Astrocyte (in vitro differentiated cells and primary cell): Measurements from ENCODE around the gene PTTG2. TPM values are rescaled to one million over a fixed set of nuclear protein-coding genes. Genes with fewer than 3 reads are reported as not detected.

ENCODE experiments used
- DNase-seq: peaks from one replicate; pipeline ENCODE4 v3.0.0-alpha.2; 2010; ENCODE audit warnings: low read depth
- FAIRE-seq: peaks from 2 replicates; lab custom pipeline; 2011; peaks lifted over from hg19 to GRCh38; lab: Jason Lieb, UNC
- H2AFZ ChIP-seq: 2 replicates; pipeline ENCODE4 v1.6.0; 2012; ENCODE audit warnings: low read depth, low read length, inconsistent platforms
- H3K27ac ChIP-seq: 2 replicates; pipeline ENCODE4 v1.5.1; 2011; ENCODE audit warnings: low read depth, low read length, inconsistent platforms
- H3K27me3 ChIP-seq: 2 replicates; pipeline ENCODE4 v1.6.0; 2011; ENCODE audit warnings: low read length, inconsistent platforms; ENCODE audit not compliant: insufficient read depth
- H3K36me3 ChIP-seq: 2 replicates; pipeline ENCODE4 v1.5.1; 2011; ENCODE audit warnings: low read length, inconsistent platforms; ENCODE audit not compliant: insufficient read depth
- H3K4me1 ChIP-seq: 2 replicates; pipeline ENCODE4 v1.5.1; 2011; ENCODE audit warnings: low read length, inconsistent platforms; ENCODE audit not compliant: insufficient read depth
- H3K4me2 ChIP-seq: 2 replicates; pipeline ENCODE4 v1.6.0; 2012; ENCODE audit warnings: low read length, inconsistent platforms
- H3K4me3 ChIP-seq: 2 replicates; pipeline ENCODE4 v1.5.1; 2011; ENCODE audit warnings: low read depth, mild to moderate bottlenecking, low read length, inconsistent platforms; ENCODE audit not compliant: insufficient read depth
- H3K79me2 ChIP-seq: 2 replicates; pipeline ENCODE4 v1.6.0; 2012; ENCODE audit warnings: mild to moderate bottlenecking, low read length, inconsistent platforms; ENCODE audit not compliant: insufficient read depth
- H3K9ac ChIP-seq: 2 replicates; pipeline ENCODE4 v1.6.0; 2012; ENCODE audit warnings: mild to moderate bottlenecking, low read length, inconsistent platforms
- H3K9me3 ChIP-seq: 2 replicates; pipeline ENCODE4 v1.5.1; 2012; ENCODE audit warnings: low read depth, mild to moderate bottlenecking, low read length, inconsistent platforms; ENCODE audit not compliant: insufficient read depth
- H4K20me1 ChIP-seq: 2 replicates; pipeline ENCODE4 v1.6.0; 2012; ENCODE audit warnings: low read length, inconsistent platforms; ENCODE audit not compliant: insufficient read depth
- H3K27ac Mint-ChIP-seq: one replicate; pipeline ENCODE4 v1.8.0; 2021; ENCODE audit warnings: mild to moderate bottlenecking, mixed read lengths; ENCODE audit not compliant: unreplicated experiment
- H3K27me3 Mint-ChIP-seq: one replicate; pipeline ENCODE4 v1.8.0; 2021; ENCODE audit warnings: low read depth, mixed read lengths; ENCODE audit not compliant: unreplicated experiment
- H3K36me3 Mint-ChIP-seq: one replicate; pipeline ENCODE4 v1.8.0; 2021; ENCODE audit warnings: low read depth, mixed read lengths; ENCODE audit not compliant: unreplicated experiment
- H3K4me1 Mint-ChIP-seq: one replicate; pipeline ENCODE4 v1.8.0; 2021; ENCODE audit warnings: low read depth, mixed read lengths; ENCODE audit not compliant: unreplicated experiment
- H3K4me3 Mint-ChIP-seq: one replicate; pipeline ENCODE4 v1.8.0; 2021; ENCODE audit warnings: mild to moderate bottlenecking, moderate library complexity, mixed read lengths; ENCODE audit not compliant: unreplicated experiment
- H3K9me3 Mint-ChIP-seq: one replicate; pipeline ENCODE4 v1.8.0; 2021; ENCODE audit warnings: mild to moderate bottlenecking, mixed read lengths; ENCODE audit not compliant: unreplicated experiment
- CTCF ChIP-seq: IDR thresholded peaks from 2 replicates; pipeline ENCODE4 v1.5.1; 2011; ENCODE audit warnings: low read depth, mild to moderate bottlenecking, inconsistent platforms, low read length, moderate library complexity; ENCODE audit not compliant: insufficient read depth
- EZH2 ChIP-seq: IDR thresholded peaks from 2 replicates; pipeline ENCODE4 v1.6.1; 2012; ENCODE audit warnings: mild to moderate bottlenecking, low read length, inconsistent platforms; ENCODE audit not compliant: insufficient read depth
- total RNA-seq: library from RNA; stranded (reverse); gene quantifications from 2 replicates; pipeline ENCODE4 v1.2.1, GENCODE V29; 2021

PTTG2 gene
- total RNA-seq, 1 donor from 2014 or later: not detected

- Histone ChIP-seq H4K20me1 (no peaks in the 10 kb centered on the region), H3K4me1 (peaks cover 6% of the 10 kb centered on the region), H3K9me3 (no peaks in the 10 kb centered on the region), H3K4me2 (no peak overlapping the region), H2AFZ (peak overlapping the region; percentile 29), H3K79me2 (no peaks in the 10 kb centered on the region), H3K27me3 (no peaks in the 10 kb centered on the region), H3K4me3 (no peak overlapping the region), H3K9ac (no peak overlapping the region), H3K36me3 (no peaks in the 10 kb centered on the region), H3K27ac (no peak overlapping the region)
- Mint-ChIP-seq H3K36me3 (no peaks in the 10 kb centered on the region), H3K4me3 (no peak overlapping the region), H3K27me3 (peaks cover 2% of the 10 kb centered on the region), H3K4me1 (peaks cover 6% of the 10 kb centered on the region), H3K27ac (no peak overlapping the region), H3K9me3 (no peaks in the 10 kb centered on the region)
- DNase-seq: no peak
- FAIRE-seq: no peak
- TF ChIP-seq EZH2 (no peak), CTCF (no peak)
Observed at GRCh38 chr4:37924946-37925345, 35.3 kb upstream of the PTTG2 start.

GRCh38 chr4:37927434-37927833, 32.8 kb upstream of the PTTG2 start:
- no peak for FAIRE-seq
- H3K27ac Mint-ChIP-seq: no peak overlapping the region

More at GRCh38 chr4:37927434-37927833, 32.8 kb upstream of the PTTG2 start:
- no peaks in the 10 kb centered on the region for H3K36me3 Mint-ChIP-seq
- no peak overlapping the region for H3K4me2 ChIP-seq
- TF ChIP-seq EZH2 (no peak), CTCF (no peak)
- H3K9me3 ChIP-seq: no peaks in the 10 kb centered on the region
- H4K20me1 ChIP-seq: no peaks in the 10 kb centered on the region
- H3K27me3 Mint-ChIP-seq: peaks cover 2% of the 10 kb centered on the region
- H3K79me2 ChIP-seq: no peaks in the 10 kb centered on the region
- no peak overlapping the region for H2AFZ ChIP-seq
- H3K36me3 ChIP-seq: no peaks in the 10 kb centered on the region
- no peak for DNase-seq
- no peak overlapping the region for H3K4me3 ChIP-seq
- H3K4me3 Mint-ChIP-seq: no peak overlapping the region
- H3K4me1 Mint-ChIP-seq: peaks cover 8% of the 10 kb centered on the region
- no peaks in the 10 kb centered on the region for H3K9me3 Mint-ChIP-seq
- H3K27me3 ChIP-seq: no peaks in the 10 kb centered on the region
- no peak overlapping the region for H3K27ac ChIP-seq
- H3K9ac ChIP-seq: no peak overlapping the region
- H3K4me1 ChIP-seq: peaks cover 12% of the 10 kb centered on the region
